K562 (cell line): ENCODE measurements around the gene RPS6KA4. TPM values are rescaled to one million over a fixed set of nuclear protein-coding genes. Genes with fewer than 3 reads are reported as not detected.

Experiments
- ATAC-seq: fragments of 200-7000 bp; cut with Tn5 transposase; 3 replicates; pipeline ENCODE4 v1.9.1; 2020; ENCODE audit warnings: moderate library complexity
- BruUV-seq: library from RNA; stranded (reverse); fragments of 400-500 nt; replicated peaks from 2 replicates; lab custom pipeline; 2021; lab: Mats Ljungman, UMichigan
- CTCF ChIA-PET: fragments of 300-600 bp; formaldehyde crosslinking; extraction: SDS; loops from one replicate; lab custom pipeline; 2021; ENCODE audit warnings: low intra/inter-chr PET ratio; lab: Yijun Ruan, JAX
- POLR2A ChIA-PET: fragments of 300-600, 350-650 bp; sonication (Branson Sonifier 250); formaldehyde crosslinking; extraction: SDS; loops from one replicate; lab custom pipeline; 2021; ENCODE audit warnings: antibody characterized with exemption, inconsistent platforms; lab: Yijun Ruan, JAX
- DNase-seq, 4 experiments: peaks; one replicate each; pipeline versions ENCODE4 v3.0.0 to v3.0.0-alpha.2; 2011 to 2018; ENCODE audit warnings: low spot score in 3 of 4, mixed read lengths in 3 of 4; ENCODE audit errors: extremely low read depth in 1 of 4
- FAIRE-seq: peaks from 2 replicates; lab custom pipeline; 2011; peaks lifted over from hg19 to GRCh38; lab: Jason Lieb, UNC
- H2AFZ ChIP-seq: 2 replicates; pipeline ENCODE4 v1.6.0; 2011; ENCODE audit warnings: low read depth, low read length, control low read depth, inconsistent platforms
- H3K27ac ChIP-seq: fragments of 200-600 bp; 3 replicates; pipeline ENCODE4 v1.8.0; 2011; ENCODE audit warnings: low read depth, mild to moderate bottlenecking, control low read depth, inconsistent platforms, low read length, moderate library complexity, mixed read lengths; ENCODE audit errors: extremely low read depth
- H3K27me3 ChIP-seq, 2 experiments: fragments of 300-600 bp in 1 of 2; 2 replicates in 1 of 2; 3 replicates in 1 of 2; pipeline versions ENCODE4 v1.6.0 to v1.8.0; 2011; ENCODE audit warnings: inconsistent platforms in 2 of 2, low read length in 2 of 2, mild to moderate bottlenecking in 1 of 2, mixed read lengths in 1 of 2, moderate library complexity in 1 of 2; ENCODE audit not compliant: control insufficient read depth in 2 of 2, insufficient read depth in 2 of 2
- H3K36me3 ChIP-seq: fragments of 300-600 bp; 3 replicates; pipeline ENCODE4 v1.8.0; 2011; ENCODE audit warnings: mild to moderate bottlenecking, low read length, inconsistent platforms; ENCODE audit not compliant: control insufficient read depth, insufficient read depth
- H3K4me1 ChIP-seq, 2 experiments: fragments of 200-600 bp in 1 of 2; replicated peaks in 1 of 2; 2 replicates in 1 of 2; 3 replicates in 1 of 2; pipeline versions ENCODE4 v1.5.1 to v1.8.0; 2011; ENCODE audit warnings: inconsistent platforms in 2 of 2, low read length in 2 of 2, mild to moderate bottlenecking in 1 of 2, mixed read lengths in 1 of 2, moderate library complexity in 1 of 2; ENCODE audit not compliant: control insufficient read depth in 2 of 2, insufficient read depth in 2 of 2
- H3K4me2 ChIP-seq: 2 replicates; pipeline ENCODE4 v1.6.1; 2011; ENCODE audit warnings: low read length, control low read depth, inconsistent platforms, mixed read lengths; ENCODE audit not compliant: insufficient read depth
- H3K4me3 ChIP-seq: fragments of 200-600 bp; sonication (generic), shearing (Covaris generic); 2 replicates; pipeline ENCODE4 v1.5.1; 2016; ENCODE audit warnings: control low read depth, inconsistent platforms
- H3K79me2 ChIP-seq: fragments of 200-600 bp; 3 replicates; pipeline ENCODE4 v1.8.0; 2011; ENCODE audit warnings: low read length, inconsistent platforms; ENCODE audit not compliant: control insufficient read depth, insufficient read depth
- H3K9ac ChIP-seq, 2 experiments: 2 replicates each; pipeline versions ENCODE4 v1.6.0 to v1.6.1; 2011; ENCODE audit warnings: low read depth in 2 of 2, low read length in 2 of 2, control low read depth in 1 of 2, inconsistent platforms in 1 of 2, mild to moderate bottlenecking in 1 of 2, mixed read lengths in 1 of 2; ENCODE audit not compliant: insufficient read depth in 1 of 2
- H3K9me1 ChIP-seq: one replicate; pipeline ENCODE4 v1.6.0; 2011; ENCODE audit warnings: inconsistent platforms, mild to moderate bottlenecking, low read length, moderate library complexity; ENCODE audit not compliant: control insufficient read depth, insufficient read depth
- H3K9me3 ChIP-seq: replicated peaks from 2 replicates; pipeline ENCODE4 v1.5.1; 2011; ENCODE audit warnings: low read depth, low read length, inconsistent platforms; ENCODE audit not compliant: control insufficient read depth, insufficient read depth
- H4K20me1 ChIP-seq: replicated peaks from 2 replicates; pipeline ENCODE4 v1.6.1; 2011; ENCODE audit warnings: low read length, inconsistent platforms, mixed read lengths; ENCODE audit not compliant: control insufficient read depth, insufficient read depth
- ATF7 ChIP-seq: fragments of 450-650 bp; IDR thresholded peaks from 2 replicates; pipeline ENCODE4 v1.7.1; 2014; ENCODE audit warnings: mild to moderate bottlenecking, moderate library complexity
- BRCA1 ChIP-seq, 2 experiments: fragments of 450-650 bp in 1 of 2; sonication (generic) in 1 of 2; formaldehyde crosslinking in 1 of 2; IDR thresholded peaks; 2 replicates each; pipeline versions ENCODE4 v1.5.0 to v1.6.1; 2017 to 2020; ENCODE audit warnings: mild to moderate bottlenecking in 1 of 2, missing genetic modification reagents in 1 of 2
- RBFOX2 ChIP-seq: fragments of 200-400 bp; formaldehyde crosslinking; IDR thresholded peaks from 2 replicates; pipeline ENCODE4 v1.6.1; 2017; ENCODE audit warnings: low read depth, mild to moderate bottlenecking, low read length, moderate library complexity
- ZBTB7A ChIP-seq: IDR thresholded peaks from 2 replicates; pipeline ENCODE4 v1.6.1; 2011; ENCODE audit warnings: low read depth, mild to moderate bottlenecking, low read length, moderate library complexity, borderline replicate concordance; ENCODE audit not compliant: control insufficient read depth
- WGBS: fragments of 100-300 bp; shearing (Covaris generic); methylation state at CpG from one replicate; pipeline ENCODE4 v1.1.6; 2016; ENCODE audit warnings: low coverage, mixed read lengths; ENCODE audit not compliant: insufficient coverage; ENCODE audit errors: missing lambda C conversion rate; 5-methylcytosine and 5-hydroxymethylcytosine counted together
- in situ Hi-C: fragments of 300-500 bp; cut with MboI; formaldehyde crosslinking; loops from 4 replicates; pipeline ENCODE4 v1.15.0; 2018; ENCODE audit warnings: inconsistent platforms, mixed read lengths
- intact Hi-C: fragments of 100-400 bp; cut with micrococcal nuclease; formaldehyde crosslinking; loops from 2 replicates; pipeline ENCODE4 v1.14.2; 2022
- polyA plus RNA-seq, 8 experiments: library from polyadenylated mRNA; depleted of rRNA in 4 of 8; stranded (reverse) in 5 of 8; unstranded in 3 of 8; fragments of >200 nt; fragmentation: Nextera tagmentation in 2 of 8; fragmentation: Illumina TruSeq in 1 of 8; extraction: Ambion mirVana in 2 of 8; extraction: Trizol in 1 of 8; gene quantifications; 2 replicates each; pipeline versions ENCODE4 v1.2.1 to v1.2.3, GENCODE V29; 2011 to 2014; ENCODE audit warnings: inconsistent platforms in 1 of 8, missing spikeins in 1 of 8
- total RNA-seq, 7 experiments: library from RNA; depleted of rRNA in 6 of 7; stranded (reverse); fragments of >200 nt in 6 of 7; fragmentation: Illumina TruSeq in 2 of 7; extraction: Trizol in 2 of 7; gene quantifications; 2 replicates each; pipeline versions ENCODE4 v1.2.1 to v1.2.3, GENCODE V29; 2011 to 2021; ENCODE audit warnings: low replicate concordance in 1 of 7
- TF ChIP-seq, protein P1 (sequence below), 2 experiments: fragments of 450-650 bp in 1 of 2; sonication (generic) in 1 of 2; formaldehyde crosslinking in 1 of 2; IDR thresholded peaks in 1 of 2; conservative IDR thresholded peaks in 1 of 2; 2 replicates each; pipeline versions ENCODE4 v1.6.1 to v1.8.1; 2016 to 2023; ENCODE audit warnings: mild to moderate bottlenecking in 2 of 2, moderate library complexity in 2 of 2, inconsistent platforms in 1 of 2, missing genetic modification reagents in 1 of 2
- TF ChIP-seq, protein P2 (sequence below): fragments of 450-650 bp; IDR thresholded peaks from 2 replicates; pipeline ENCODE4 v1.6.1; 2018; ENCODE audit not compliant: partially characterized antibody

Gene RPS6KA4
- total and polyA plus RNA-seq, 9 of the 15 experiments (the other 6 are each of a cell fraction or from before 2014, with no cell fraction given), result 0.15 to 23.8 (median 9.8) TPM

DNA sequence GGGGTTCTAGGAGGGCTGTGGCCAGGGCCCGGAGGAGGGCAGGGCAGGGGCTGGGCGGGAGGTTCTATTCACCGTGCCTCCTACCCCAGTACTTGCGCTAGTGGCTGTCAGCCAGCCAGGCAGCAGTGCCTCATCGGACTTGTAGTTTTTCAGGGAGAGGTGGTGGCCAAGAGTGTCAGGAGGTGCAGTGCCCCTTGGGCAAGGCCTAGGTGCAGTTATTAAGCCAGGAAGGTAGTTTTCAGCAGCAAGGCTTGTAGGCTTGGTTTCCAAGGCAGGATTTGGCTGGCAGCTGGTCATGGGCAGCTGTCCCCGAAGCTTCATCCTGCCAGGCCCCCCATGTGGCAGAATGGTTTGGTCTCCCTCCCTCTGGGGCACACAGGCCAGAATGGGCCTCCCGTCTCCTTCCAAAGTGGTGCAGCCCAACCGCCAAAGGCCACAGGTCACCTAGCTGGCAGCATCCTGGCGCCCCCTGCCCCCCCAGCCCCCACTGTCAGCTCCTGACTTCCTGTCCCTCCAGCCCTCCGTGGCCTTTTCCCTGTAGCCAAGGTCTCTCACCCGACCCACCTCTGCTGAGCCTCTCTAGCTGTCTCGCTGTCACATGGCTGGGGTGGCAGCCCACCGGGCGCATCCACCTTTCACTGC is 10.5 kb upstream of the RPS6KA4 start:
- no peak for DNase-seq
- ChIA-PET CTCF (no interaction called here), POLR2A (interaction anchor here (0.6 to 1.4 kb wide), 3 partner anchors 31 to 142 kb away, joined by 3 to 6 read pairs (median 3); partner anchors contain the start of genes FERMT3, PRDX5 and TRMT112)
- WGBS, result 50% methylated on average over 11 of the region's 14 CpGs
- H3K9me3 ChIP-seq, result no peaks in the 10 kb centered on the region
- H4K20me1 ChIP-seq, result no peaks in the 10 kb centered on the region
- no peaks in the 10 kb centered on the region for H3K79me2 ChIP-seq
- no peak for FAIRE-seq
- H3K27ac ChIP-seq, result no peak overlapping the region
- BruUV-seq, result no TSS peak
- intact Hi-C loops (no loop called here), in situ Hi-C loops (no loop called here)
- no peak for ATAC-seq
- peaks cover 2 to 60% of the 10 kb centered on the region in 2 experiments; a peak in 4 of 5 replicates for H3K4me1 ChIP-seq
- H3K4me3 ChIP-seq, result no peak overlapping the region
- H3K9me1 ChIP-seq, result no peaks in the 10 kb centered on the region
- H3K4me2 ChIP-seq, result no peak overlapping the region
- no peaks in the 10 kb centered on the region for H3K36me3 ChIP-seq
- H3K9ac ChIP-seq, result peak overlapping the region in 1 of 2 experiments; percentile 68; a peak in 1 of 4 replicates
- TF ChIP-seq, protein P1, sequence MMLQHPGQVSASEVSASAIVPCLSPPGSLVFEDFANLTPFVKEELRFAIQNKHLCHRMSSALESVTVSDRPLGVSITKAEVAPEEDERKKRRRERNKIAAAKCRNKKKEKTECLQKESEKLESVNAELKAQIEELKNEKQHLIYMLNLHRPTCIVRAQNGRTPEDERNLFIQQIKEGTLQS (IDR thresholded peaks at IDR 0.05), result no peak
- TF ChIP-seq, protein P1 (CRISPR knock-in tag; conservative IDR thresholded peaks at IDR 0.05), result no peak
- TF ChIP-seq ATF7 (peak; percentile 32; the same call in 1 of the 2 replicates), RBFOX2 (no peak), BRCA1 (IDR thresholded peaks at IDR 0.05) (no peak), BRCA1 (CRISPR knock-in tag; IDR thresholded peaks at IDR 0.05) (no peak), ZBTB7A (0 out of 2 replicates have a peak, but pooled peaks have one; percentile 39)
- TF ChIP-seq, protein P2, sequence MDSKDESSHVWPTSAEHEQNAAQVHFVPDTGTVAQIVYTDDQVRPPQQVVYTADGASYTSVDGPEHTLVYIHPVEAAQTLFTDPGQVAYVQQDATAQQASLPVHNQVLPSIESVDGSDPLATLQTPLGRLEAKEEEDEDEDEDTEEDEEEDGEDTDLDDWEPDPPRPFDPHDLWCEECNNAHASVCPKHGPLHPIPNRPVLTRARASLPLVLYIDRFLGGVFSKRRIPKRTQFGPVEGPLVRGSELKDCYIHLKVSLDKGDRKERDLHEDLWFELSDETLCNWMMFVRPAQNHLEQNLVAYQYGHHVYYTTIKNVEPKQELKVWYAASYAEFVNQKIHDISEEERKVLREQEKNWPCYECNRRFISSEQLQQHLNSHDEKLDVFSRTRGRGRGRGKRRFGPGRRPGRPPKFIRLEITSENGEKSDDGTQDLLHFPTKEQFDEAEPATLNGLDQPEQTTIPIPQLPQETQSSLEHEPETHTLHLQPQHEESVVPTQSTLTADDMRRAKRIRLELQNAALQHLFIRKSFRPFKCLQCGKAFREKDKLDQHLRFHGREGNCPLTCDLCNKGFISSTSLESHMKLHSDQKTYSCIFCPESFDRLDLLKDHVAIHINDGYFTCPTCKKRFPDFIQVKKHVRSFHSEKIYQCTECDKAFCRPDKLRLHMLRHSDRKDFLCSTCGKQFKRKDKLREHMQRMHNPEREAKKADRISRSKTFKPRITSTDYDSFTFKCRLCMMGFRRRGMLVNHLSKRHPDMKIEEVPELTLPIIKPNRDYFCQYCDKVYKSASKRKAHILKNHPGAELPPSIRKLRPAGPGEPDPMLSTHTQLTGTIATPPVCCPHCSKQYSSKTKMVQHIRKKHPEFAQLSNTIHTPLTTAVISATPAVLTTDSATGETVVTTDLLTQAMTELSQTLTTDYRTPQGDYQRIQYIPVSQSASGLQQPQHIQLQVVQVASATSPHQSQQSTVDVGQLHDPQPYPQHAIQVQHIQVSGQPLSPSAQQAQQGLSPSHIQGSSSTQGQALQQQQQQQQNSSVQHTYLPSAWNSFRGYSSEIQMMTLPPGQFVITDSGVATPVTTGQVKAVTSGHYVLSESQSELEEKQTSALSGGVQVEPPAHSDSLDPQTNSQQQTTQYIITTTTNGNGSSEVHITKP, result peak; percentile 97
- H3K27me3 ChIP-seq, result no peaks in the 10 kb centered on the region
- no peak overlapping the region for H2AFZ ChIP-seq
